Globus pallidus (tissue), 1 donor: ENCODE results near the gene DNAH17.

Experiments
- DNase-seq: peaks from one replicate; pipeline ENCODE4 v3.0.0-alpha.2; 2015; ENCODE audit warnings: low spot score

Gene DNAH17

DNA sequence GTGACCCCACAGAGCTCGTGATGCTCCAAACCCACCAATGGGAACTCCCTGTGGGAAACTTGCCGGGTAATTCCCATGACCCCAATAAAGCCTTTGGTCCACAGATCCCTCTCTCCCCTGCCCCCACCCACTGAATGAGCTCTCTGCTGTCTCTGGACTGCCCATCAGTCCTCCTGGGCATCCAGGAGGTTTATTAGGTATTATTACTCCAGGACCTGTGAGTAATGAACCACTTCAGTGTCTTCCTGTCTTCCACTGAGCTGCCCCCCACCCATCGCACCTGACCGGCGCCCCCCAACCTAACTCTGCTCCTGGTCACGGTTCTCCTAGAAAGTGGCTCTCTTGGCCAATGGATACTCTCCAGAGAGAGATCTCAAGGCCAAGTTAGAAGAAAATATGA is 28.7 kb upstream of the DNAH17 start:
- DNase-seq, result no peak

DNA sequence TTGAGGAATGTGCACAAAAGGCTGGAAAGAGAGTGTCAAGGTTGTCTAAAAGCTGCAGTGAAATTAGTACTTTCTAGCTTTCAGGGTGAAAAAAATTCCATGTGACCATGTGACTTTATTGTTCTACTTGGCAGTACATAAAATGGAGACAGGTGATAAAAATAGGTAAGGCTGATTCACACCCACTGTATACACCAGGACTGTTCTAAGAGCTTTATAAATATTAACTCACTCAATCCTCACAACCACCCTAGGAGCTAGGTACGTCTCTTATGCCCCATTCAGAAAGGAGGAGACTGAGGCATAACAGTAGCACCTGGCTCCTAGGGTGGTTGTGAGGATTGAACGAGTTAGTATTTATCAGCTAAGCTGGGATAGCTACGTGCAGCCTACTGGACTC is 28.2 kb upstream of the DNAH17 start:
- DNase-seq, result no peak

GRCh38 chr17:78602246-78602645 is 25.1 kb upstream of the DNAH17 start:
- DNase-seq, result no peak

DNA sequence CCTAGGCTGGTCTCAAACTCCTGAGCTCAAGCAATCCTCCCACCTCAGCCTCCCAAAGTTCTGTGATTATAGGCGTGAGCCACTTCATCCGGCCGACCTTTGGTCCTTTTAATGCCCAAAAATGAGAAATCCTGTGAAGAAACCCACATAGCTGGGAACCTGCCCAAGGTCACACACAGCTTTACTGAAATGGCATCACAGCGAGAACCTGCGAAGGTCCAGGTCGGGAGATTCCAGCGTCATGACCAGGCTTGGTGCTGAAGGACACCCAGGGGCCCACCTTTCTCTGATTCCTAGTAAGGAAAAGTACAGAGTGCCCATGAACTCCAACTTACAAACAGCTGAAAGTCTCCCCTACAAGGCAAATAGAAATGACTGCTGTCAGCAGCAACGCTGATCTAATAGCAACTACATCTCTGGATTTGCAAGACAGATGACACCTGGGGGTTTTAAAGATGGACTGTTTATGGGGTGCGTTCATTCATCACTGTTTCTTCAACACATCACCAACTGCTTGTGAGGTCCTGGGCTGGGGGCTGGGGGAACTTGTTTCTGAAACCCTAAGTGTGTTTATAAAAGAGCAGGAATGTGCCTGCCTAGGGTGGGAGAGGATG is 24.5 kb upstream of the DNAH17 start:
- no peak for DNase-seq

DNA sequence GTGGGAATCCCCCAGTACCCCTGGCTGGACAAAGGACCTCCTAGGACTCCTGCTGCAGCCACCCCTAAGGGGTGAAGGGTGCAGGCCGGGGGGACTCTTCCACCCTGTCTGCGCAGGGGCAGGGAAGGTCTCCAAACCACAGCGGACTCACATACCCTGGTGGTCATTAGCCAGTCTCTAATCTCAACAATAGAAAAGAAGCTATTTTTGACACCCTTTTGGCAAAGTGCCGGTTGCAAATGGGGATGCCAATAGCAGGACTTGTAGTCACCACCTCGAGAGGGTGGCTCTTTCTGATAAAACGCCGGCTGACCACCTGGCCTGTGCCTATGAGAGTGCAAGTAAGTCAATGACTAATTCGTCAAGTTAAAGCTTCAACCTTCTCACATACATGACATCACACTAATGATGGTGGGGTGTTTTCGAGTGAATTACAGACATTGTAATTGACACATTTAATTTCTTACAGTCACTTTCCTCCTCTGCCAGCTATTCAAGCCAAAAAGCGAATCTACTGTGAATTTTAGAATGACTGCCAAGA is 23.1 kb upstream of the DNAH17 start:
- no peak for DNase-seq

DNA sequence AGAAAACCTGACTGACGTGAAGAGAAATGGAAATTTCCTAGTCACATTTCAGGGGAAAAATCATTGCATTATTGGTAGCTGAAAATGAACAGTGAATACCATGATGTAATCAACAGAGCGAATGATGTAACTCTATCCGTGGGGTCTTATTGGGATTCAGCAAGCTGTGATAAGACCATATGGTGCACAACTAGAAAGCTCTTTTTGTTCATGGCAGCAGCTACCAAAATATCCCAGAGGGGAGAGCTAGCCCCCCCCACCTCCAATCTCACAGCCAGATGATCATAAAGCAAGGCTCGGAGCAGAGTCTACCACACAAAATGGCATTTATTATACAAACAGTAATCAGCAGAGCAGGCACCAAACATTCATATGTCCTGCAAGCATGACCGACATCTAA is 22.2 kb upstream of the DNAH17 start:
- peak; percentile 7 for DNase-seq

DNA sequence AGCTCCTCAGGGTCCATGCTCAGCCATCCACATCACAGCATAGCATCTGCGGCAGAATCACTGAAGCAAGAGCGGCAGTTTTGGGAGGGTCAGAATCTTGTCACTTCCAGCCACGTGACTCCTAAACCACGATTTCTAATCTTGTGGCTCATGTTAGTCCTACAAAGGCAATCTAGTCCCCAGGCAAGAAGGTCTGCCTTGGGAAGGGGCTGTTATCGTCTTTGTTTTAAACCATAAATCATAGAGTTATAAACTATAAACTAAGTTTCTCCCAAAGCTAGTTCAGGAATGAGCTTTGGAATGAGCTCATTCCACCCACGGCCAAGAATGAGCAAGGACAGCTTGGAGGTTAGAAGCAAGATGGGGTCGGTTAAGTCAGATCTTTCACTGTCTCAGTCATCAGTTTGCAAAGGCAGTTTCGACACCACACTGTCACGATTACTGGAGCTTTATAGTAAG is 20.8 kb upstream of the DNAH17 start:
- no peak for DNase-seq

DNA sequence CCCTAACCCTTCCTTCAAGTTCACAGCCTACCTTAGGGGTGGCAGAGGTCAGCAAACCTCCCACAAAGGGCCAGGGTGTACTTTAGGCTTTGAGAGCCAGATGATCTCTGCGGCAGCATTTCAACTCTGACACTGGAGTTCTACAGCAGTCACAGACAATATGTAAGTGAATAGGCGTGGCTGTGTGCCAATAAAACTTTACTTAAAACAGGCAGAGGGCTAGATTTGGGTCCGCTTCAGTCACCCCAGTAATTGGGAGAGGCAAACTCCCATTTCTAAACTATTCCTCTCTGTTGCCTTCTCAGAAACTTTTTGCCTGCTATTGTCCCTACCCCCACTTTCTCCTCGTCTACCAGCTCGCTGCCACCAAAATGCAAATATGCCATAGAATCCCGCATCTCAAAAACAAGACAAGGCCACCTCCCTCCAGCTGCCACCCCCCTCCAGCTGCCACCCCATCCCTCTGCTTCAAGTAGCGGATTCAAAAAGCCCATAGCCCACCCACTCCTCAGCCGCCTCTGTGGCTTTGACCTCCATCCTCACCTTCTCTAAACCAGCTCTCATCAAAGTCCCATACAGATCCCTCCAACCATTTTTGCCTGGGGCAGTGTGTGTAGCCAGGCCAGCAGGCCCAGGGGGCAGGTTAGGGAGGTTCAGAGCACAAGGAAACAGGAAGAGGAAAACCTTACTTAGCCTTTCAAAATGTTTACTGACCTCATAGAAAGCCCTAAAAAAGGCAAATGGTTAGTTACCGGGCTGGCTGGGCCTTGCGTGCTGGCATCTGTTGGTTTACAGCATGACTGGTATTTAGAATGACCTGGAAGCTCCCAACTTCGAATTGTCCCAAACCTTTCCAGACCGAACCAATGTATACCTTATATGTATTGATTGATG is 19.9 kb upstream of the DNAH17 start:
- no peak for DNase-seq

GRCh38 chr17:78595135-78595810 is 18.1 kb upstream of the DNAH17 start:
- DNase-seq, result no peak

GRCh38 chr17:78592991-78593329 is 15.8 kb upstream of the DNAH17 start:
- no peak for DNase-seq

GRCh38 chr17:78591263-78591671 is 14.1 kb upstream of the DNAH17 start:
- no peak for DNase-seq

GRCh38 chr17:78589885-78590284 is 12.7 kb upstream of the DNAH17 start:
- DNase-seq, result no peak

- DNase-seq, result no peak
These were observed 12.0 kb upstream of the DNAH17 start for GRCh38 chr17:78589031-78589675.

- no peak for DNase-seq
These were observed 11.2 kb upstream of the DNAH17 start for GRCh38 chr17:78588258-78589030.

DNA sequence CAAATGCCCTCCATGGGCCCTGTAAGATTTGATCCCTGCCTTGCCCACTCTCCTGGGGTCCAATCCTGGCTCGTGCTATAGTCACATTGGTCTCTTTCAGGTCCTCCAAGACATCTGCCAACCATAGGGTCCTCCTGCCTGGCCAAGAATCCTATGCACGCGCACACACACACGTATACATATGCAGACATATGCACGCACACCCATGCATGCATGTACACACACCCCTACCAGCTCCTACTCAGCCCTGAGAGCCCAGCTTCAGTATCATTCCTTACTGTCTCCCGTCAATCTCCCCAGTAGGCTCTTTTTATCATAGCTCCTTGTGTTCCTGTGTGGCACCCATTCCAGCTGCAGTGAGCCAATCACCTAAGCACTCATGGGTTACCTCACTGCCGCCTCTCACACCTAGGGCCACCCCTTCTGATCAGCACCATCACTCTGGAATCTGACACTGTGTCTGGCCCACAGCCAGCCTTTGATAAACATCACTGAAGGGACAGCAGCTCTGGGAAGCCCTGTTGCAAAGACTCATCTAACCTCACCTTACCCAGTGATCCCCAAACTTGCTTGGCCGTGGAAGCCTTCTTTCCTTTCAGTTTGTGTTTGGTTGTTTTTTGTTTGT is 7.9 kb upstream of the DNAH17 start:
- DNase-seq, result no peak

GRCh38 chr17:78583091-78583490 is 5.9 kb upstream of the DNAH17 start:
- no peak for DNase-seq

DNA sequence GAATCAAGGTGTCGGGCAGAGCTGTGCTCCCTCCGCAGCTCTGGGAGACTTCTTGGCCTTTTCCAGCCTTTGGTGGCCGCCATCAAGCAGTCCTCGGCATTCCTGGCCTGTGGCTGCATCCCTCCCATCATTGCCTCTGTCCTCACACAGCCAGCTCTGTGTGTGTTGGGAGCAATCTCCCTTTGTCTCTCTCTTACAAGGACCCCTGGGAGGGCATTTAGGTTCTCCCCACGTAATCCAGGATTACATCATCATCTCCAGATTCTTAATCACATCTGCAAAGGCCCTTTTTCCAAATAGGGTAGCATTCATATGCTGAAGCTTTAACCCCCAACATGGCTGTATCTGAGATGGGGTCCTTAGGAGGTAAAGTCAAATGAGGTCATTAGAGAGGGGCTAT is 4.1 kb upstream of the DNAH17 start:
- no peak for DNase-seq

GRCh38 chr17:78580277-78580804 is 3.1 kb upstream of the DNAH17 start:
- DNase-seq, result no peak

GRCh38 chr17:78576389-78577112 is 645 bp downstream of the DNAH17 start:
- DNase-seq, result no peak

GRCh38 chr17:78575899-78576298 is 1.3 kb downstream of the DNAH17 start:
- DNase-seq, result no peak
